HEK293T (cell line): ENCODE data around the gene AMN1.
"Not testable (repeated sequence)": the region's sequence is repeated elsewhere in the genome, so short reads cannot be mapped to it uniquely, and the experiment has no call there.

Source experiments
- ARNT ChIP-seq: fragments of 450-650 bp; IDR thresholded peaks from 2 replicates; pipeline ENCODE4 v1.6.1; 2017; ENCODE audit warnings: mild to moderate bottlenecking
- BHLHE40 ChIP-seq: fragments of 450-650 bp; IDR thresholded peaks from 2 replicates; pipeline ENCODE4 v1.6.1; 2016; ENCODE audit warnings: mild to moderate bottlenecking, moderate library complexity, borderline replicate concordance
- ELF4 ChIP-seq: fragments of 450-650 bp; IDR thresholded peaks from 2 replicates; pipeline ENCODE4 v1.6.1; 2017; ENCODE audit warnings: antibody characterized with exemption
- FOXA1 ChIP-seq: fragments of 450-650 bp; IDR thresholded peaks from 2 replicates; pipeline ENCODE4 v1.6.1; 2016; ENCODE audit warnings: mild to moderate bottlenecking
- FOXK2 ChIP-seq: fragments of 450-650 bp; IDR thresholded peaks from 2 replicates; pipeline ENCODE4 v1.6.1; 2016; ENCODE audit warnings: mild to moderate bottlenecking
- FOXM1 ChIP-seq: fragments of 450-650 bp; IDR thresholded peaks from 2 replicates; pipeline ENCODE4 v1.6.1; 2017; ENCODE audit warnings: mild to moderate bottlenecking, borderline replicate concordance
- HDGF ChIP-seq: fragments of 450-650 bp; IDR thresholded peaks from 2 replicates; pipeline ENCODE4 v1.6.1; 2017; ENCODE audit warnings: antibody characterized with exemption, borderline replicate concordance
- LEF1 ChIP-seq: fragments of 450-650 bp; IDR thresholded peaks from 2 replicates; pipeline ENCODE4 v1.6.1; 2017; ENCODE audit warnings: mild to moderate bottlenecking, borderline replicate concordance
- PKNOX1 ChIP-seq: fragments of 450-650 bp; IDR thresholded peaks from 2 replicates; pipeline ENCODE4 v1.6.1; 2016
- SP1 ChIP-seq: fragments of 450-650 bp; IDR thresholded peaks from 2 replicates; pipeline ENCODE4 v1.6.1; 2017
- SUZ12 ChIP-seq: fragments of 450-650 bp; IDR thresholded peaks from 2 replicates; pipeline ENCODE4 v1.6.1; 2016; ENCODE audit warnings: mild to moderate bottlenecking
- TARDBP ChIP-seq: fragments of 450-650 bp; IDR thresholded peaks from 2 replicates; pipeline ENCODE4 v1.6.1; 2016
- ZNF384 ChIP-seq: fragments of 450-650 bp; IDR thresholded peaks from 2 replicates; pipeline ENCODE4 v1.6.1; 2016

GRCh38 chr12:31733549-31734432, 5.0 kb upstream of the AMN1 start:
- TF ChIP-seq ELF4, TARDBP, FOXM1, FOXA1, FOXK2, SP1, SUZ12, BHLHE40, PKNOX1, ZNF384, LEF1, ARNT, HDGF: not testable (repeated sequence)
